CD14-positive monocyte (primary cell): ENCODE results near the gene KCTD2. TPM values are rescaled to one million over a fixed set of nuclear protein-coding genes. Genes with fewer than 3 reads are reported as not detected.
A peak's percentile ranks its signal among the peaks of the same experiment; 100 is the strongest.

Experiments
- DNase-seq, 3 donors: peaks; one replicate each; pipeline ENCODE4 v3.0.0-alpha.2; 2011 to 2022
- H2AFZ ChIP-seq: 2 replicates; pipeline ENCODE4 v1.6.0; 2012; ENCODE audit warnings: mild to moderate bottlenecking, low read depth, low read length, inconsistent platforms; ENCODE audit not compliant: insufficient read depth, poor library complexity, severe bottlenecking
- H3K27ac ChIP-seq, 2 donors: 1 replicate in 1 of 2; 2 replicates in 1 of 2; pipeline ENCODE4 v1.5.1; 2012 to 2013; ENCODE audit warnings: low read length in 2 of 2, control low read depth in 1 of 2, inconsistent platforms in 1 of 2, low read depth in 1 of 2, mild to moderate bottlenecking in 1 of 2
- H3K27me3 ChIP-seq, 2 donors: one replicate each; pipeline versions ENCODE4 v1.6.0 to v1.6.1; 2011 to 2013; ENCODE audit warnings: low read length in 2 of 2; ENCODE audit not compliant: control insufficient read depth in 2 of 2, insufficient read depth in 2 of 2
- H3K36me3 ChIP-seq, 2 donors: replicated peaks in 1 of 2; 1 replicate in 1 of 2; 2 replicates in 1 of 2; pipeline versions ENCODE4 v1.5.1 to v1.6.1; 2012 to 2013; ENCODE audit warnings: low read length in 2 of 2, control low read depth in 1 of 2, inconsistent platforms in 1 of 2, mild to moderate bottlenecking in 1 of 2; ENCODE audit not compliant: insufficient read depth in 2 of 2, control insufficient read depth in 1 of 2
- H3K4me1 ChIP-seq, 2 donors: 1 replicate in 1 of 2; 2 replicates in 1 of 2; pipeline versions ENCODE4 v1.5.1 to v1.6.1; 2012 to 2013; ENCODE audit warnings: low read length in 2 of 2, control low read depth in 1 of 2, inconsistent platforms in 1 of 2, mild to moderate bottlenecking in 1 of 2, moderate library complexity in 1 of 2; ENCODE audit not compliant: insufficient read depth in 2 of 2, control insufficient read depth in 1 of 2
- H3K4me2 ChIP-seq: replicated peaks from 2 replicates; pipeline ENCODE3; 2012; ENCODE audit warnings: low read length, moderate library complexity, mild to moderate bottlenecking; ENCODE audit not compliant: poor library complexity, severe bottlenecking; ENCODE audit errors: extremely low read depth
- H3K4me3 ChIP-seq, 3 experiments: fragments of 200-600 bp in 1 of 3; sonication (generic) in 1 of 3; replicated peaks in 1 of 3; 1 replicate in 2 of 3; 2 replicates in 1 of 3; pipeline ENCODE4 v1.5.1; 2011 to 2013; ENCODE audit warnings: low read length in 3 of 3, mild to moderate bottlenecking in 3 of 3, control low read depth in 2 of 3, low read depth in 2 of 3, inconsistent platforms in 1 of 3, moderate library complexity in 1 of 3
- H3K79me2 ChIP-seq: 2 replicates; pipeline ENCODE4 v1.6.0; 2012; ENCODE audit warnings: mild to moderate bottlenecking, control low read depth, inconsistent platforms, low read length, moderate library complexity; ENCODE audit not compliant: insufficient read depth
- H3K9ac ChIP-seq: 2 replicates; pipeline ENCODE4 v1.6.0; 2017; ENCODE audit warnings: low read length, mild to moderate bottlenecking; ENCODE audit not compliant: insufficient read depth, poor library complexity, severe bottlenecking
- H3K9me3 ChIP-seq, 2 donors: replicated peaks in 1 of 2; 1 replicate in 1 of 2; 2 replicates in 1 of 2; pipeline versions ENCODE4 v1.5.1 to v1.6.1; 2012 to 2013; ENCODE audit warnings: low read length in 2 of 2, control low read depth in 1 of 2; ENCODE audit not compliant: control insufficient read depth in 1 of 2, insufficient read depth in 1 of 2
- H4K20me1 ChIP-seq: 2 replicates; pipeline ENCODE4 v1.6.0; 2012; ENCODE audit warnings: mild to moderate bottlenecking, low read length, control low read depth, moderate library complexity; ENCODE audit not compliant: insufficient read depth
- H3K27ac Mint-ChIP-seq, 7 donors: one replicate each; pipeline ENCODE4 v1.8.0; 2020; ENCODE audit warnings: mild to moderate bottlenecking in 7 of 7, mixed read lengths in 7 of 7, moderate library complexity in 6 of 7, inconsistent platforms in 2 of 7
- H3K27me3 Mint-ChIP-seq, 3 donors: one replicate each; pipeline ENCODE4 v1.8.0; 2021 to 2022; ENCODE audit warnings: low read depth in 3 of 3, mild to moderate bottlenecking in 3 of 3, mixed read lengths in 3 of 3, moderate library complexity in 3 of 3, inconsistent platforms in 1 of 3
- H3K36me3 Mint-ChIP-seq, 2 donors: one replicate each; pipeline ENCODE4 v1.8.0; 2020; ENCODE audit warnings: mixed read lengths in 2 of 2, inconsistent platforms in 1 of 2, mild to moderate bottlenecking in 1 of 2
- H3K4me1 Mint-ChIP-seq: one replicate; pipeline ENCODE4 v1.8.0; 2020; ENCODE audit warnings: mild to moderate bottlenecking, mixed read lengths
- H3K4me3 Mint-ChIP-seq, 2 donors: one replicate each; pipeline ENCODE4 v1.8.0; 2020; ENCODE audit warnings: mild to moderate bottlenecking in 2 of 2, mixed read lengths in 2 of 2, moderate library complexity in 1 of 2
- H3K9me3 Mint-ChIP-seq, 7 donors: one replicate each; pipeline ENCODE4 v1.8.0; 2020 to 2022; ENCODE audit warnings: mixed read lengths in 7 of 7, mild to moderate bottlenecking in 6 of 7, moderate library complexity in 6 of 7, inconsistent platforms in 2 of 7
- WGBS: methylation state at CpG from one replicate; pipeline ENCODE4 v1.1.5; 2013; ENCODE audit warnings: missing lambda C conversion rate; ENCODE audit not compliant: insufficient coverage; 5-methylcytosine and 5-hydroxymethylcytosine counted together
- intact Hi-C, 2 donors: fragments of 100-400 bp; cut with micrococcal nuclease; formaldehyde crosslinking; loops; one replicate each; pipeline versions ENCODE4 v1.15.0 to v1.15.1; 2023
- polyA plus RNA-seq, 3 donors: library from polyadenylated mRNA; depleted of rRNA in 1 of 3; unstranded in 2 of 3; stranded (reverse) in 1 of 3; fragments of 300-500 nt in 2 of 3; fragments of >200 nt in 1 of 3; fragmentation: Illumina TruSeq in 2 of 3; gene quantifications; 1 replicate in 2 of 3; 2 replicates in 1 of 3; pipeline ENCODE4 v1.2.3, GENCODE V29; 2012 to 2021
- TF ChIP-seq, protein P1 (sequence below): fragments of 200-600 bp; IDR thresholded peaks from one replicate; pipeline ENCODE4 v1.8.0; 2022; ENCODE audit warnings: antibody characterized with exemption, mild to moderate bottlenecking

KCTD2 gene
- polyA plus RNA-seq, 3 donors = 2.8 to 17.0 (median 2.9) TPM

DNA sequence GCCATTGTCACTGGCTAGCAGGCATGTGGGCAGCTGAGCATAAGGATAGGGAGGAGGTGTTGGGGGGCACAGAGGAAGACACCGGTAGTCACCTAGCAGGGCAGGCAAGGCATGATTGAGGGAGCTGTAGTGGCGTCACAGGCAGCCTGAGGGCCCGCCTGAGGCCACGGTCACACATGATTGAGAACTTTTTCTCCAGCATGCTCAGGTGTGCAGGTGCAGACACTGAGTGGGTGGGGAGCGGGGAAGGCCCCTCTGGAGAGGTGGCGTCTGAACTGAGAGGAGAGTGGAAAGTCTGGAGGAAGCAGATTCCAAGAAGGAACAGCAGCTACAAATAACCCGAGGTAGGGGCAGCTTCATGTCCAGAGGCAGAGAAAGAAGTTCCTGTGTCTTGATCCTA lies 51.8 kb downstream of the KCTD2 start:
- H3K9me3 Mint-ChIP-seq = peaks cover 0 to 2% (median 0%) of the 10 kb centered on the region in 7 donors
- peaks cover 41% of the 10 kb centered on the region for H3K4me1 Mint-ChIP-seq
- no peak overlapping the region for H3K27ac ChIP-seq
- 94% methylated on average over 5 of the region's 7 CpGs for WGBS
- DNase-seq = no peak
- no peak overlapping the region for H3K9ac ChIP-seq
- peaks cover 11% of the 10 kb centered on the region for H3K79me2 ChIP-seq
- H3K9me3 ChIP-seq = no peaks in the 10 kb centered on the region
- H3K4me1 ChIP-seq = peaks cover 43 to 44% of the 10 kb centered on the region in 2 donors
- no peak overlapping the region for H3K4me2 ChIP-seq
- peak overlapping the region in 2 of 7 donors; percentile 37 to 54 for H3K27ac Mint-ChIP-seq
- peaks cover 42 to 78% of the 10 kb centered on the region in 2 donors for H3K36me3 Mint-ChIP-seq
- no peaks in the 10 kb centered on the region for H3K27me3 ChIP-seq
- peaks cover 0 to 4% (median 3%) of the 10 kb centered on the region in 3 donors for H3K27me3 Mint-ChIP-seq
- H3K4me3 ChIP-seq = no peak overlapping the region
- no peak overlapping the region for H2AFZ ChIP-seq
- intact Hi-C loops = no loop called here
- peak overlapping the region in 1 of 2 donors; percentile 37 for H3K4me3 Mint-ChIP-seq
- H4K20me1 ChIP-seq = peaks cover 4% of the 10 kb centered on the region
- TF ChIP-seq, protein P1, sequence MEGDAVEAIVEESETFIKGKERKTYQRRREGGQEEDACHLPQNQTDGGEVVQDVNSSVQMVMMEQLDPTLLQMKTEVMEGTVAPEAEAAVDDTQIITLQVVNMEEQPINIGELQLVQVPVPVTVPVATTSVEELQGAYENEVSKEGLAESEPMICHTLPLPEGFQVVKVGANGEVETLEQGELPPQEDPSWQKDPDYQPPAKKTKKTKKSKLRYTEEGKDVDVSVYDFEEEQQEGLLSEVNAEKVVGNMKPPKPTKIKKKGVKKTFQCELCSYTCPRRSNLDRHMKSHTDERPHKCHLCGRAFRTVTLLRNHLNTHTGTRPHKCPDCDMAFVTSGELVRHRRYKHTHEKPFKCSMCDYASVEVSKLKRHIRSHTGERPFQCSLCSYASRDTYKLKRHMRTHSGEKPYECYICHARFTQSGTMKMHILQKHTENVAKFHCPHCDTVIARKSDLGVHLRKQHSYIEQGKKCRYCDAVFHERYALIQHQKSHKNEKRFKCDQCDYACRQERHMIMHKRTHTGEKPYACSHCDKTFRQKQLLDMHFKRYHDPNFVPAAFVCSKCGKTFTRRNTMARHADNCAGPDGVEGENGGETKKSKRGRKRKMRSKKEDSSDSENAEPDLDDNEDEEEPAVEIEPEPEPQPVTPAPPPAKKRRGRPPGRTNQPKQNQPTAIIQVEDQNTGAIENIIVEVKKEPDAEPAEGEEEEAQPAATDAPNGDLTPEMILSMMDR = no peak
- H3K36me3 ChIP-seq = peaks cover 36 to 46% of the 10 kb centered on the region in 2 donors

DNA sequence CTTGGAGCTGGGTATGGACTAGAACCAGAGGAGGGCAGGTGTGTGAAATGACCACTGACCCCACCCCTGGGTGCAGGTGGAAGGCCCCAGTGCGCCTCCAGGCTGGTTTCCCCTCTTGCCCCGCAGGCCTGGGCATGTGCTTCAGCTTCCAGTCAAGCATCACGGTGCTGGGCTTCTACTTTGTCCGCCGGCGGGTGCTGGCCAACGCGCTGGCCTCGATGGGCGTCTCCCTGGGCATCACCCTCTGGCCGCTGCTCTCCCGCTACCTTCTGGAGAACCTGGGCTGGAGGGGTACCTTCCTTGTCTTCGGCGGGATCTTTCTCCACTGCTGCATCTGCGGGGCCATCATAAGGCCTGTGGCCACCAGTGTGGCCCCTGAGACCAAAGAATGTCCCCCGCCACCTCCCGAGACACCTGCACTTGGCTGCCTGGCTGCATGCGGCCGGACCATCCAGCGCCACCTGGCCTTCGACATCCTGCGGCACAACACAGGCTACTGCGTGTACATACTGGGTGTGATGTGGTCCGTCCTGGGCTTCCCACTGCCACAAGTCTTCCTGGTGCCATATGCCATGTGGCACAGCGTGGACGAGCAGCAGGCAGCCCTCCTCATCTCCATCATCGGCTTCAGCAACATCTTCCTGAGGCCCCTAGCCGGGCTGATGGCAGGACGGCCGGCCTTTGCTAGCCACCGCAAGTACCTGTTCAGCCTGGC lies 53.0 kb downstream of the KCTD2 start:
- no peak overlapping the region for H3K4me2 ChIP-seq
- Mint-ChIP-seq H3K9me3 (peaks cover 0 to 2% (median 0%) of the 10 kb centered on the region in 7 donors), H3K4me3 (no peak overlapping the region), H3K27ac (peak overlapping the region in 2 of 7 donors; percentile 8 to 46), H3K27me3 (peaks cover 0 to 4% (median 3%) of the 10 kb centered on the region in 3 donors), H3K4me1 (peaks cover 39% of the 10 kb centered on the region), H3K36me3 (peaks cover 52 to 82% of the 10 kb centered on the region in 2 donors)
- intact Hi-C loops = no loop called here
- DNase-seq = no peak
- H3K27me3 ChIP-seq = no peaks in the 10 kb centered on the region
- peaks cover 4% of the 10 kb centered on the region for H4K20me1 ChIP-seq
- 98% methylated on average over 31 of the region's 31 CpGs for WGBS
- no peaks in the 10 kb centered on the region for H3K9me3 ChIP-seq
- H3K4me3 ChIP-seq = no peak overlapping the region
- no peak overlapping the region for H3K27ac ChIP-seq
- TF ChIP-seq, protein P1 = no peak
- peaks cover 2% of the 10 kb centered on the region for H3K79me2 ChIP-seq
- no peak overlapping the region for H2AFZ ChIP-seq
- H3K4me1 ChIP-seq = peaks cover 35 to 36% of the 10 kb centered on the region in 2 donors
- H3K9ac ChIP-seq = no peak overlapping the region
- peaks cover 42 to 54% of the 10 kb centered on the region in 2 donors for H3K36me3 ChIP-seq
